Right lobe of liver (tissue), 6 donors: ENCODE results near the gene ENTREP1. TPM values are rescaled to one million over a fixed set of nuclear protein-coding genes. Genes with fewer than 3 reads are reported as not detected.

Experiments used
- ATAC-seq, 4 donors: fragments of 200-7000 bp; cut with Tn5 transposase; one replicate each; pipeline ENCODE4 v1.9.1; 2020; ENCODE audit warnings: mild to moderate bottlenecking in 4 of 4, moderate library complexity in 4 of 4
- DNase-seq, 3 donors: peaks; one replicate each; pipeline ENCODE4 v3.0.0-alpha.2; 2020
- H3K27ac ChIP-seq, 3 donors: fragments of 200-600 bp; one replicate each; pipeline ENCODE4 v1.8.0; 2022
- H3K27me3 ChIP-seq, 2 donors: fragments of 200-600 bp; one replicate each; pipeline ENCODE4 v1.8.0; 2022
- H3K36me3 ChIP-seq, 4 donors: fragments of 200-600 bp; sonication (generic) in 1 of 4; one replicate each; pipeline versions ENCODE4 v1.5.1 to v1.8.0; 2017 to 2022; ENCODE audit warnings: control low read depth in 1 of 4
- H3K4me1 ChIP-seq, 4 donors: fragments of 200-600 bp; sonication (generic) in 1 of 4; one replicate each; pipeline versions ENCODE4 v1.5.1 to v1.8.0; 2017 to 2022; ENCODE audit warnings: control low read depth in 1 of 4
- H3K4me3 ChIP-seq, 3 donors: fragments of 200-600 bp; one replicate each; pipeline ENCODE4 v1.8.0; 2022
- H3K9me3 ChIP-seq, 4 donors: fragments of 200-600 bp; sonication (generic) in 1 of 4; one replicate each; pipeline versions ENCODE4 v1.5.1 to v1.8.0; 2017 to 2022; ENCODE audit warnings: control low read depth in 1 of 4
- CTCF ChIP-seq, 4 donors: fragments of 200-600 bp in 3 of 4; fragments of 450-650 bp in 1 of 4; IDR thresholded peaks; one replicate each; pipeline versions ENCODE4 v1.5.1 to v1.8.0; 2016 to 2022; ENCODE audit warnings: antibody characterized with exemption in 4 of 4, mild to moderate bottlenecking in 2 of 4
- POLR2A ChIP-seq: fragments of 450-650 bp; IDR thresholded peaks from one replicate; pipeline ENCODE4 v1.6.1; 2017; ENCODE audit warnings: antibody characterized with exemption, mild to moderate bottlenecking
- WGBS: methylation state at CpG from one replicate; pipeline ENCODE4 v1.1.6; 2018; ENCODE audit warnings: low coverage, low lambda C conversion rate; ENCODE audit not compliant: insufficient coverage; ENCODE audit errors: missing lambda C conversion rate; 5-methylcytosine and 5-hydroxymethylcytosine counted together
- intact Hi-C, 2 donors: fragments of 100-400 bp; cut with DNase I; formaldehyde crosslinking; loops; one replicate each; pipeline versions ENCODE4 v1.11.2 to v1.14.1; 2022
- total RNA-seq, 6 experiments: library from RNA; depleted of rRNA in 2 of 6; stranded (reverse); fragments of >200 nt in 2 of 6; fragmentation: NEBNext Ultra II Directional in 3 of 6; extraction: Animal tissue kit (Norgen Biotek cat#: 25700) in 3 of 6; gene quantifications; one replicate each; pipeline versions ENCODE4 v1.1.0 to v1.2.4, GENCODE V29; 2016 to 2023
- donor health status: DM: no; HTN: yes; CAD: no.
- donor health status: DM: no; HTN: no; CAD: no.
- donor health status: DM: no; HTN: no; CAD: no.
- donor health status: DM: no; HTN: yes; CAD: no.
- donor health status: DM: no; HTN: yes; CAD: no.

ENTREP1 gene
- total RNA-seq, 6 experiments from 2014 or later = 0.12 to 0.42 (median 0.30) TPM

- Histone ChIP-seq H3K4me1 (no peaks in the 10 kb centered on the region), H3K36me3 (no peaks in the 10 kb centered on the region), H3K27ac (no peak overlapping the region), H3K4me3 (no peak overlapping the region), H3K27me3 (no peaks in the 10 kb centered on the region), H3K9me3 (no peaks in the 10 kb centered on the region)
- no peak for TF ChIP-seq POLR2A
- TF ChIP-seq CTCF (IDR thresholded peaks at IDR 0.05) = no peak
- ATAC-seq = peak in 1 of 4 donors; percentile 46
- intact Hi-C loops = no loop called here
- DNase-seq = no peak
Observed at GRCh38 chr9:69334317-69334716, 9.3 kb downstream of the ENTREP1 start.

GRCh38 chr9:69339620-69340019 lies 14.6 kb downstream of the ENTREP1 start:
- Histone ChIP-seq H3K9me3 (no peaks in the 10 kb centered on the region), H3K4me1 (no peaks in the 10 kb centered on the region), H3K27me3 (no peaks in the 10 kb centered on the region), H3K27ac (no peak overlapping the region), H3K4me3 (no peak overlapping the region), H3K36me3 (no peaks in the 10 kb centered on the region)
- WGBS = 79% methylated on average over 2 of the region's 2 CpGs
- DNase-seq (no peak), ATAC-seq (no peak)
- intact Hi-C loops = no loop called here
- TF ChIP-seq POLR2A (no peak), CTCF (IDR thresholded peaks at IDR 0.05) (no peak)

GRCh38 chr9:69340631-69341030 lies 15.6 kb downstream of the ENTREP1 start:
- Histone ChIP-seq H3K27ac (no peak overlapping the region), H3K36me3 (no peaks in the 10 kb centered on the region), H3K27me3 (no peaks in the 10 kb centered on the region), H3K4me1 (no peaks in the 10 kb centered on the region), H3K9me3 (no peaks in the 10 kb centered on the region), H3K4me3 (no peak overlapping the region)
- ATAC-seq (no peak), DNase-seq (no peak)
- no peak for TF ChIP-seq POLR2A
- no peak for TF ChIP-seq CTCF (IDR thresholded peaks at IDR 0.05)
- intact Hi-C loops = no loop called here
- WGBS = 4% methylated on average over 3 of the region's 3 CpGs

GRCh38 chr9:69342769-69343168 lies 17.8 kb downstream of the ENTREP1 start:
- H3K4me1 ChIP-seq = no peaks in the 10 kb centered on the region
- H3K9me3 ChIP-seq = no peaks in the 10 kb centered on the region
- intact Hi-C loops = no loop called here
- no peak overlapping the region for H3K27ac ChIP-seq
- H3K4me3 ChIP-seq = no peak overlapping the region
- H3K36me3 ChIP-seq = no peaks in the 10 kb centered on the region
- WGBS = 78% methylated on average over 1 of the region's 1 CpG
- H3K27me3 ChIP-seq = no peaks in the 10 kb centered on the region
- ATAC-seq (no peak), DNase-seq (no peak)
- TF ChIP-seq POLR2A (no peak), CTCF (IDR thresholded peaks at IDR 0.05) (no peak)

GRCh38 chr9:69344459-69344858 lies 19.4 kb downstream of the ENTREP1 start:
- no peak overlapping the region for H3K4me3 ChIP-seq
- no peaks in the 10 kb centered on the region for H3K4me1 ChIP-seq
- intact Hi-C loops = no loop called here
- 56% methylated on average over 2 of the region's 4 CpGs for WGBS
- TF ChIP-seq CTCF (IDR thresholded peaks at IDR 0.05) = no peak
- TF ChIP-seq POLR2A = no peak
- ATAC-seq (no peak), DNase-seq (no peak)
- H3K27ac ChIP-seq = no peak overlapping the region
- H3K27me3 ChIP-seq = no peaks in the 10 kb centered on the region
- H3K36me3 ChIP-seq = no peaks in the 10 kb centered on the region
- H3K9me3 ChIP-seq = no peaks in the 10 kb centered on the region
